HG02759 (cell line): ENCODE measurements around the gene PTPRN2.
"Not testable (repeated sequence)": the region's sequence is repeated elsewhere in the genome, so short reads cannot be mapped to it uniquely, and the experiment has no call there.

Source experiments
- ATAC-seq: cut with Tn5 transposase; IDR thresholded peaks from one replicate; pipeline ENCODE4 v1.9.1; 2021; ENCODE audit warnings: mild to moderate bottlenecking, moderate library complexity; ENCODE audit not compliant: unreplicated experiment

PTPRN2 gene

GRCh38 chr7:157955348-157955999 is 632.1 kb downstream of the PTPRN2 start:
- no peak for ATAC-seq

- no peak for ATAC-seq
Measured at GRCh38 chr7:157954901-157955300, 632.7 kb downstream of the PTPRN2 start.

- no peak for ATAC-seq
Measured at GRCh38 chr7:157952841-157953645, 634.6 kb downstream of the PTPRN2 start.

GRCh38 chr7:157952050-157952667 is 635.5 kb downstream of the PTPRN2 start:
- ATAC-seq, result no peak

GRCh38 chr7:157951300-157952049 is 636.1 kb downstream of the PTPRN2 start:
- ATAC-seq, result no peak

- no peak for ATAC-seq
Measured at GRCh38 chr7:157949711-157950110, 637.9 kb downstream of the PTPRN2 start.

GRCh38 chr7:157947504-157947903 is 640.1 kb downstream of the PTPRN2 start:
- no peak for ATAC-seq

GRCh38 chr7:157946398-157947060 is 641.1 kb downstream of the PTPRN2 start:
- no peak for ATAC-seq

- ATAC-seq, result no peak
Measured at GRCh38 chr7:157945401-157945800, 642.2 kb downstream of the PTPRN2 start.

GRCh38 chr7:157944734-157945291 is 642.8 kb downstream of the PTPRN2 start:
- ATAC-seq, result no peak

GRCh38 chr7:157944051-157944450 is 643.6 kb downstream of the PTPRN2 start:
- no peak for ATAC-seq

- no peak for ATAC-seq
Measured at GRCh38 chr7:157943561-157943960, 644.1 kb downstream of the PTPRN2 start.

- no peak for ATAC-seq
Measured at GRCh38 chr7:157941210-157941609, 646.4 kb downstream of the PTPRN2 start.

GRCh38 chr7:157940497-157940896 is 647.1 kb downstream of the PTPRN2 start:
- no peak for ATAC-seq

GRCh38 chr7:157938211-157938610 is 649.4 kb downstream of the PTPRN2 start:
- no peak for ATAC-seq

- no peak for ATAC-seq
Measured at GRCh38 chr7:157937406-157937805, 650.2 kb downstream of the PTPRN2 start.

GRCh38 chr7:157936976-157937375 is 650.6 kb downstream of the PTPRN2 start:
- ATAC-seq, result no peak

GRCh38 chr7:157935721-157936120 is 651.9 kb downstream of the PTPRN2 start:
- ATAC-seq, result not testable (repeated sequence)

GRCh38 chr7:157933219-157934155 is 654.1 kb downstream of the PTPRN2 start:
- not testable (repeated sequence) for ATAC-seq
